HCT116 (cell line): ENCODE results near the gene ISM1.

ENCODE experiments used
- ATF3 ChIP-seq: IDR thresholded peaks from 2 replicates; pipeline ENCODE4 v1.6.1; 2012
- CTCF ChIP-seq, 3 experiments: fragments of 200-600 bp in 1 of 3; sonication (generic) in 1 of 3; IDR thresholded peaks in 2 of 3; conservative IDR thresholded peaks in 1 of 3; 2 replicates each; pipeline ENCODE4 v1.5.1; 2012 to 2017; ENCODE audit warnings: low read depth in 2 of 3, low read length in 2 of 3, antibody characterized with exemption in 1 of 3, borderline replicate concordance in 1 of 3, control low read depth in 1 of 3, mild to moderate bottlenecking in 1 of 3, mixed read lengths in 1 of 3, mixed run types in 1 of 3, moderate library complexity in 1 of 3; ENCODE audit not compliant: insufficient read depth in 1 of 3
- EZH2 ChIP-seq: fragments of 200-600 bp; sonication (generic); IDR thresholded peaks from 2 replicates; pipeline ENCODE4 v1.6.1; 2017; ENCODE audit warnings: antibody characterized with exemption, mixed run types
- FOSL1 ChIP-seq: IDR thresholded peaks from 2 replicates; pipeline ENCODE4 v1.6.1; 2012; ENCODE audit warnings: low read depth
- MAX ChIP-seq: IDR thresholded peaks from 2 replicates; pipeline ENCODE4 v1.6.1; 2012
- POLR2A ChIP-seq: IDR thresholded peaks from 2 replicates; pipeline ENCODE4 v1.7.0; 2011; ENCODE audit warnings: borderline replicate concordance; ENCODE audit not compliant: insufficient read depth, insufficient read length; ENCODE audit errors: extremely low read depth
- RAD21 ChIP-seq: IDR thresholded peaks from 2 replicates; pipeline ENCODE4 v1.6.1; 2012; ENCODE audit warnings: low read depth, mild to moderate bottlenecking
- REST ChIP-seq: IDR thresholded peaks from 2 replicates; pipeline ENCODE4 v1.6.1; 2012; ENCODE audit warnings: low read depth
- SP1 ChIP-seq: IDR thresholded peaks from 2 replicates; pipeline ENCODE4 v1.6.1; 2012; ENCODE audit warnings: low read depth
- TCF7L2 ChIP-seq: IDR thresholded peaks from 2 replicates; pipeline ENCODE4 v1.7.0; 2011; ENCODE audit warnings: borderline replicate concordance, inconsistent platforms; ENCODE audit not compliant: insufficient read depth, insufficient read length; ENCODE audit errors: extremely low read depth
- YY1 ChIP-seq: IDR thresholded peaks from 2 replicates; pipeline ENCODE4 v1.6.1; 2011; ENCODE audit warnings: low read length, low read depth, moderate library complexity, mild to moderate bottlenecking; ENCODE audit not compliant: insufficient replicate concordance; ENCODE audit errors: extremely low read depth
- ZFX ChIP-seq: fragments of 450-650 bp; IDR thresholded peaks from 2 replicates; pipeline ENCODE4 v1.6.1; 2017

- TF ChIP-seq CTCF (IDR thresholded peaks at IDR 0.05 in 2 of 3, conservative IDR thresholded peaks at IDR 0.05 in 1 of 3; ENCODE audit: borderline replicate concordance in 1 of 3, insufficient read depth in 1 of 3, low read depth in 2 of 3, low read length in 2 of 3) (no peak), ZFX (no peak), ATF3 (no peak), RAD21 (no peak), POLR2A (no peak), REST (no peak), MAX (no peak), TCF7L2 (no peak), YY1 (no peak), SP1 (no peak), EZH2 (no peak), FOSL1 (no peak)
Observed at GRCh38 chr20:13278812-13279570, 57.9 kb downstream of the ISM1 start.
